Common myeloid progenitor, CD34-positive (primary cell): ENCODE data around the gene FUT8.
A peak's percentile ranks its signal among the peaks of the same experiment; 100 is the strongest.
"Not testable (repeated sequence)": the region's sequence is repeated elsewhere in the genome, so short reads cannot be mapped to it uniquely, and the experiment has no call there.

Experiments used
- CTCF ChIA-PET: fragments of 350-600 bp; sonication (Branson Sonifier 250); formaldehyde crosslinking; loops from one replicate; lab custom pipeline; 2021; ENCODE audit warnings: antibody characterized with exemption; lab: Charles Lee
- POLR2A ChIA-PET: fragments of 350-600 bp; sonication (Branson Sonifier 250); formaldehyde crosslinking; loops from one replicate; lab custom pipeline; 2021; ENCODE audit warnings: antibody characterized with exemption; lab: Charles Lee
- DNase-seq, 3 donors: peaks; one replicate each; pipeline versions ENCODE4 v3.0.0 to v3.0.0-alpha.2; 2013
- H3K27ac ChIP-seq, 2 experiments: 1 replicate in 1 of 2; 2 replicates in 1 of 2; pipeline ENCODE4 v1.7.0; 2013; ENCODE audit warnings: inconsistent platforms in 2 of 2, low read length in 2 of 2, mild to moderate bottlenecking in 2 of 2, low read depth in 1 of 2, moderate library complexity in 1 of 2; ENCODE audit not compliant: severe bottlenecking in 2 of 2, insufficient read depth in 1 of 2, poor library complexity in 1 of 2
- H3K27me3 ChIP-seq, 5 experiments: replicated peaks in 2 of 5; 1 replicate in 3 of 5; 2 replicates in 2 of 5; pipeline versions ENCODE4 v1.6.1 to v1.7.0; 2013; ENCODE audit warnings: low read length in 4 of 5, mild to moderate bottlenecking in 2 of 5, moderate library complexity in 2 of 5, inconsistent platforms in 1 of 5; ENCODE audit not compliant: insufficient read depth in 5 of 5, control insufficient read depth in 4 of 5
- H3K36me3 ChIP-seq, 4 experiments: 1 replicate in 2 of 4; 2 replicates in 2 of 4; pipeline versions ENCODE4 v1.6.1 to v1.7.0; 2013; ENCODE audit warnings: low read length in 3 of 4, control low read depth in 1 of 4, mild to moderate bottlenecking in 1 of 4; ENCODE audit not compliant: control insufficient read depth in 4 of 4, insufficient read depth in 4 of 4
- H3K4me1 ChIP-seq, 4 experiments: 1 replicate in 3 of 4; 2 replicates in 1 of 4; pipeline versions ENCODE4 v1.6.1 to v1.7.1; 2013; ENCODE audit warnings: low read length in 3 of 4, mild to moderate bottlenecking in 3 of 4, control low read depth in 1 of 4, inconsistent platforms in 1 of 4, moderate library complexity in 1 of 4; ENCODE audit not compliant: control insufficient read depth in 4 of 4, insufficient read depth in 4 of 4; ENCODE audit errors: control extremely low read depth in 1 of 4
- H3K4me3 ChIP-seq, 7 experiments: 1 replicate in 4 of 7; 2 replicates in 3 of 7; pipeline versions ENCODE4 v1.5.1 to v1.7.0; 2013; ENCODE audit warnings: mild to moderate bottlenecking in 7 of 7, low read length in 6 of 7, moderate library complexity in 6 of 7, inconsistent platforms in 2 of 7, low read depth in 2 of 7, control low read depth in 1 of 7; ENCODE audit not compliant: insufficient read depth in 4 of 7, control insufficient read depth in 1 of 7; ENCODE audit errors: extremely low read depth in 1 of 7
- H3K9me3 ChIP-seq, 5 experiments: 1 replicate in 4 of 5; 2 replicates in 1 of 5; pipeline versions ENCODE4 v1.6.1 to v1.7.1; 2013; ENCODE audit warnings: low read length in 4 of 5, mild to moderate bottlenecking in 2 of 5, inconsistent platforms in 1 of 5, low read depth in 1 of 5, moderate library complexity in 1 of 5; ENCODE audit not compliant: control insufficient read depth in 4 of 5, insufficient read depth in 2 of 5; ENCODE audit errors: control extremely low read depth in 1 of 5
- WGBS: methylation state at CpG from one replicate; pipeline ENCODE4 v1.1.5; 2013; ENCODE audit not compliant: insufficient coverage; 5-methylcytosine and 5-hydroxymethylcytosine counted together

Gene FUT8

DNA sequence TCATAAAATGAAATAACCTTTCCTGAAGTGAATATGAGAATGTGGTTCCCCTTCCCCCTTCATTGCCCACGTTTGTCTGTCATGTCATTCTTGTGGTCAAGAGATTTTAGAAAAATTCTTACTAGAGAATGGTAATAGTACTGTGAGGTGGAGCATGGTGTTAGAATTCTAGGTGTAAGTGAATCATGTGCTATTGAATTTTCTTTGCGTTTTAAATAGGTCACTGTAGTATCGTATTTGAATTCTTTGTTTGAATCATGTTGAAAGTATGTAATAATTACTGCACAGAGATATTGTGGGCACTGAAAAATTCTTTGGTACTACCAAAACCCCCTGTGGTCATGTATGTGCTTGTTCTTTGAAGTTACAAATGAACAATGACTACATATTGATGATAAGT, 49.9 kb downstream of the FUT8 start:
- Histone ChIP-seq H3K36me3 (peaks cover 0 to 17% (median 3%) of the 10 kb centered on the region in 4 experiments), H3K4me3 (no peak overlapping the region), H3K27me3 (no peaks in the 10 kb centered on the region), H3K27ac (no peak overlapping the region), H3K4me1 (peaks cover 5 to 20% (median 12%) of the 10 kb centered on the region in 4 experiments), H3K9me3 (peaks cover 0 to 4% (median 0%) of the 10 kb centered on the region in 5 experiments)
- DNase-seq, result peak in 2 of 3 donors; percentile 18 to 22
- ChIA-PET POLR2A (no interaction called here), CTCF (no interaction called here)
- WGBS, result 67% methylated on average over 2 of the region's 3 CpGs

DNA sequence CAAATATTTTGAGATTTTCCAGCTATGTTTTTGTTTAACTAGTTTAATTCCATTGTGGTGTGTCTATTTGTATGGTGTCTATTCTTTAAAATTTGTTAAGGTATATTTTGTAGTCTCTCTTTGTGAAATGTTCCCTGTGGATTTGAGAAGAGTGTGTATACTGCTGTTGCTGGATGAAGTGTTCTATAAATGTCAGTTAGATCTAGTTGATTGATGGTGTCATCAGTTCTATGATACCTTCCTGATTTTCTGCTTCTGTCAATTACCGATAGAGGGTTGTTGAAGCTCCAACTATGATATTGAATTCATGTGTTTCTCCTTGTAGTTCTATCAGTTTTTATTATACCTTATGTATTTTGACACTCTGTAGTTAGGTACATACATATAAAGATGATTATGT, 53.1 kb downstream of the FUT8 start:
- Histone ChIP-seq H3K27ac (no peak overlapping the region), H3K4me1 (peaks cover 5 to 26% (median 12%) of the 10 kb centered on the region in 4 experiments), H3K4me3 (no peak overlapping the region), H3K36me3 (peaks cover 0 to 2% (median 0%) of the 10 kb centered on the region in 4 experiments), H3K27me3 (no peaks in the 10 kb centered on the region), H3K9me3 (no peaks in the 10 kb centered on the region)
- ChIA-PET CTCF (interaction anchor here (1.8 kb wide), 1 partner anchor 18 kb away, joined by 6 read pairs; no protein-coding TSS in a partner anchor), POLR2A (no interaction called here)
- WGBS, result no CpG with 5 or more reads among the region's 1 CpG
- no peak for DNase-seq

DNA sequence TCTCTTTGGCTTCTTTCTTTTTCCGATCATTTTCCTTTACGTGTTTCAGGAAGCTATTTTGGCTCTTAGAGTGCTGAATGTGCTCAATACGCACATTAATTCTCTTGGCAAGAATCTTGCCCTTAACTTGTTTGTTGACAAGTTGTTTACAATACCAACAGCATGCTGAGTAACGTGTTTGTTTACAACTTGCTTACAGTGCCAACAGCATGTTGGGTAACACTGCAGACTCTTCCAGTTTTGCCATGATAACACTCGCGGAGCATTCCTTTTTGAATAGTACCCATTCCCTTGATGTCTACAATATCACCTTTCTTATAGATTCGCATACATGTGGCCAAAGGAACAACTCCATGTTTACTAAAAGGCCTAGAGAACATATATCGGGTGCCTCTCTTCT, 55.4 kb downstream of the FUT8 start:
- DNase-seq, H3K27ac ChIP-seq, H3K4me3 ChIP-seq, H3K9me3 ChIP-seq, H3K36me3 ChIP-seq, CTCF ChIA-PET, POLR2A ChIA-PET, H3K4me1 ChIP-seq, H3K27me3 ChIP-seq: not testable (repeated sequence)
- WGBS, result 98% methylated on average over 5 of the region's 8 CpGs

DNA sequence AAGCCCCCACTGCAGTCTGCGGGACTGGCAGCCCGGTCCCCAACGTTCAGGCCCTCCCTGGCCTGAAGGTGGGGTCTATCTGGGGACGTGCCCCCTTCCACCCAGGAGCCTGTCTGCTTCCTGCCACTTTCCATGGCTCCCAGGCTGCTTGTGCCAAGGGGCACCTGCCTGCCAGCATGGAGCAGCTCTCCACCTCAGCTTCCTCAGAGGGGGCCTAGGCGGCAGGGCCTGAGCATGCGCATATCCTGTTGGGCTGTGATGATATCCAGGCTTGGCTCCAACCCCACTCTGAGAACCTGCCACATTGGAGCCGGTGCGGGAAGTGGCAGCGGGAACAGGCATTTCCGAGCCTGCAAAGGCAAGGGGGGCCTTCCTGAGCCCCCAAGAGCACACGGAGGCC, 57.4 kb downstream of the FUT8 start:
- Histone ChIP-seq H3K4me1 (peaks cover 0 to 8% (median 0%) of the 10 kb centered on the region in 4 experiments), H3K36me3 (peaks cover 0 to 2% (median 0%) of the 10 kb centered on the region in 4 experiments), H3K27ac (no peak overlapping the region), H3K4me3 (no peak overlapping the region), H3K27me3 (no peaks in the 10 kb centered on the region), H3K9me3 (no peaks in the 10 kb centered on the region)
- WGBS, result 91% methylated on average over 9 of the region's 11 CpGs
- ChIA-PET POLR2A (no interaction called here), CTCF (no interaction called here)
- no peak for DNase-seq

DNA sequence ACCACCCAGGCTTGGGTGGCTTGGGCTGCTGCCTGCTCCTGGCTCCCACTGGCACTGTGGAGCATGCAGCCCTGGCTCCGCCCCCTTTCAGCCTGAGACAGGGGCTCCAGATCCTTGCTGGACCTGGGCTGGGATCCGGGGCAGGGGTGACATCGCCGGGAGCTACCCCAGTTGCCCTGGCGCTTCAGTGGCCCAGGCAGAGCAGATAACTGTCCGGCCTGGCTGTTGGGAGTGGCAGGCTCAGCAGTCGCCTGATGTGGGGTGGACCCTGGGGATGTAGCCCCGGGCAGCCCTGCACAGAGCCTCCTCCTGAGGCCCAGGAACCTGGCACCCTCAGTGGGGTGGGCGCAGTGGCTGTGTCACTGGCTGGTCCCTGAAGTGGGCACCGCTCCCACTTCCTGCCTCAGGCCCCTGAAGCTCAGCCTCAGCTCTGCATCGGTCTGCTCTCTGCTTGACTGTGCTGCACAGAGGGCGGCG, 57.9 kb downstream of the FUT8 start:
- H3K27ac ChIP-seq, result no peak overlapping the region
- no peak for DNase-seq
- CTCF ChIA-PET, result no interaction called here
- POLR2A ChIA-PET, result no interaction called here
- no peaks in the 10 kb centered on the region for H3K9me3 ChIP-seq
- 97% methylated on average over 13 of the region's 13 CpGs for WGBS
- H3K4me1 ChIP-seq, result peaks cover 0 to 8% (median 0%) of the 10 kb centered on the region in 4 experiments
- peaks cover 0 to 2% (median 0%) of the 10 kb centered on the region in 4 experiments for H3K36me3 ChIP-seq
- H3K27me3 ChIP-seq, result no peaks in the 10 kb centered on the region
- no peak overlapping the region for H3K4me3 ChIP-seq

DNA sequence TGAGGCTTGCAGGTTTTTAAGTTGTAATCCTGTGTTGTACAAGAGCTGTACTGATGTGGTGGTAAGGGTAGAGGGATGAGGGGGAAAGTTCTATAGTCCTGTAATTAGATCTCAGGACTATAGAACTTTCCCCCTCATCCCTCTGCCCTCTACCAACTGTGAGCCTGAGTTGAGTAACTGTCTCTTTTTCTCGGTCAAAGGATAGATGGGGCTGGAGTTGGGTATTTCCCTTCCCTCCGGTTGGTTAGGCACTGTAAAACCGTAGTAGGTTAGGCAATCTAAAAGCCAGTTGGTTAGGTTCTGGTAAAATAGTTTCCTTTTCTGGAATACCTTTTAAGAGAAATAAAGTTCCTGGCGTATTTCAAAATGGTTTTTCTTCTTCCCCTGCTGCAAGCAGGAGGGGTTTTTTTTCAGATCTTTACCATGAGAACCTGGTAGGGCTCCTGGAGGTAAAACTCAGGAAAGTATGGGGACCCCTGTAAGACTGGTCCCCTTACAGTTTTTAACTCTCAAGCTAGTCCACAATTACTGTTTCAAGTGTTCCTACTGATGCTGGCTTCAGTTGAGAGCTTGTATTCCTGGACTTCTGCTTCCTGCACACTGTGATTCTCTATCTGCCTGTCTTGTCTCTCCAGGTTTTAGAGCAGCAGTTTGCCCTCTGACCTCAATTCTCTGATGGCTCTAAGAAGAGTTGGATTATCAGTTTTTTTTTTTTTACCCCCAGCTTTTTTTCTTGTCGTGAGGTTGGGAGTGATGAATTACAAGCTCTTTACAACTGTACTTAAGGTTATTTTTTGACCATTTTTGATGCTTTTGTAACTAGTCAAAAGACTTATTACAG, 58.7 kb downstream of the FUT8 start:
- POLR2A ChIA-PET, result no interaction called here
- no peak for DNase-seq

DNA sequence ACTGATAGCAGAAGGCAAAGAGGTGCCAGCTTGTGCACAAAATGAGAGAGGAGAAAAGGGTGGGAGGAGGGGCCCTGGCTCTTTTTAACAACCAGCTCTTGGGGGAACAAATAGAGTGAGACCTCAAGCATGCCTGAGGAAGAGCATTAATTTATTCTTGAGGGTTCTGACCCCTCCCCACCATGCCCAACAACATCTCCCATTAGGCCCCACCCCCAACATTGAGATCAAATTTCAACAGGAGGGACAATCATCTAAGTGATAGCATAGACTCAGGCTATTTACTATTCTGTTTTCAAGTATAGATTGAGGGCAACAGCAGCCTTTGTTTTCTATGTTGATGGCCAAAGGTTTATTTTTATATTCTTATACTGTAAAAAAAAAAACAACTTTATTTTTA, 59.7 kb downstream of the FUT8 start:
- POLR2A ChIA-PET, result no interaction called here

More for the DNA sequence above, 58.7 kb downstream of the FUT8 start:
- peaks cover 0 to 8% (median 0%) of the 10 kb centered on the region in 4 experiments for H3K4me1 ChIP-seq
- CTCF ChIA-PET, result no interaction called here
- H3K27me3 ChIP-seq, result no peaks in the 10 kb centered on the region
- no peak overlapping the region for H3K4me3 ChIP-seq
- WGBS, result 100% methylated on average over 2 of the region's 5 CpGs
- H3K27ac ChIP-seq, result no peak overlapping the region
- peaks cover 0 to 2% (median 0%) of the 10 kb centered on the region in 4 experiments for H3K36me3 ChIP-seq
- H3K9me3 ChIP-seq, result no peaks in the 10 kb centered on the region

More for the DNA sequence above, 59.7 kb downstream of the FUT8 start:
- Histone ChIP-seq H3K36me3 (peaks cover 0 to 2% (median 0%) of the 10 kb centered on the region in 4 experiments), H3K4me3 (no peak overlapping the region), H3K4me1 (peaks cover 0 to 8% (median 0%) of the 10 kb centered on the region in 4 experiments), H3K9me3 (no peaks in the 10 kb centered on the region), H3K27ac (no peak overlapping the region), H3K27me3 (no peaks in the 10 kb centered on the region)
- DNase-seq, result no peak
- CTCF ChIA-PET, result no interaction called here
